Ascending aorta (tissue), 2 donors: ENCODE results near the gene XYLT1. TPM values are rescaled to one million over a fixed set of nuclear protein-coding genes. Genes with fewer than 3 reads are reported as not detected.

Source experiments
- DNase-seq, 2 donors: peaks; one replicate each; pipeline ENCODE4 v3.0.0-alpha.2; 2019; ENCODE audit warnings: low spot score in 2 of 2
- H3K27ac ChIP-seq, 2 donors: fragments of 200-600 bp; sonication (generic); one replicate each; pipeline ENCODE4 v1.5.1; 2016 to 2017; ENCODE audit warnings: mild to moderate bottlenecking in 1 of 2
- H3K27me3 ChIP-seq: fragments of 200-600 bp; sonication (generic); one replicate; pipeline ENCODE4 v1.5.1; 2017
- H3K36me3 ChIP-seq, 2 donors: fragments of 200-600 bp; sonication (generic); one replicate each; pipeline ENCODE4 v1.5.1; 2016
- H3K4me1 ChIP-seq, 2 donors: fragments of 200-600 bp; sonication (generic); one replicate each; pipeline ENCODE4 v1.5.1; 2016 to 2017; ENCODE audit warnings: mild to moderate bottlenecking in 1 of 2
- H3K4me3 ChIP-seq, 2 donors: fragments of 200-600 bp; sonication (generic); one replicate each; pipeline ENCODE4 v1.5.1; 2016 to 2017; ENCODE audit warnings: mild to moderate bottlenecking in 1 of 2
- H3K9me3 ChIP-seq, 2 donors: fragments of 200-600 bp; sonication (generic); one replicate each; pipeline ENCODE4 v1.5.1; 2016
- intact Hi-C: fragments of 100-400 bp; cut with DNase I; formaldehyde crosslinking; loops from one replicate; pipeline ENCODE4 v1.15.1; 2023
- total RNA-seq: library from RNA; depleted of rRNA; stranded (reverse); fragments of >200 nt; gene quantifications from one replicate; pipeline ENCODE4 v1.1.0, GENCODE V29; 2016
- TF ChIP-seq, protein P1 (sequence below), 3 experiments: fragments of 200-600 bp in 2 of 3; fragments of 450-650 bp in 1 of 3; sonication (generic) in 2 of 3; IDR thresholded peaks; one replicate each; pipeline ENCODE4 v1.5.1; 2016 to 2019; ENCODE audit warnings: antibody characterized with exemption in 3 of 3, mild to moderate bottlenecking in 1 of 3, moderate library complexity in 1 of 3

Gene XYLT1
- total RNA-seq, 1 donor from 2014 or later = 6.7 TPM

DNA sequence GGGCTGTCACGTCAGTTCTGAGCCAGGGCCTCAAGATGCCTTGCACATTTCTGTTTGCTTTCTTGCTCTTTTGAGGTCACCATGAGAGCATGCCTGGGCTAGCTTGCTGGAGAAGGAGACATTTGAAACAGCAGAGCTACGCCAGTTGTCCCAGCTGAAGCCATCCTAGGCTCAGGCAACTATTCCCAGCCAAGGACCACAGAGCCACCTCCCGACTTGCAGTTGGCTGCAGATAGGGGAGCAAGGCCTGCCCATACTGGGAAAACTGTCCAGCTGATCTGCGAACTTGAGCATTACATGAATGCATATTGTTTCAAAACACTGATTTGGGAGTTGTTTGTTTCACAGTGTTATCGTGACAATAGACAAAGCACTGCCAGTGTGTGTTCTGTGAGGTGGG lies 340.8 kb downstream of the XYLT1 start:
- TF ChIP-seq, protein P1, sequence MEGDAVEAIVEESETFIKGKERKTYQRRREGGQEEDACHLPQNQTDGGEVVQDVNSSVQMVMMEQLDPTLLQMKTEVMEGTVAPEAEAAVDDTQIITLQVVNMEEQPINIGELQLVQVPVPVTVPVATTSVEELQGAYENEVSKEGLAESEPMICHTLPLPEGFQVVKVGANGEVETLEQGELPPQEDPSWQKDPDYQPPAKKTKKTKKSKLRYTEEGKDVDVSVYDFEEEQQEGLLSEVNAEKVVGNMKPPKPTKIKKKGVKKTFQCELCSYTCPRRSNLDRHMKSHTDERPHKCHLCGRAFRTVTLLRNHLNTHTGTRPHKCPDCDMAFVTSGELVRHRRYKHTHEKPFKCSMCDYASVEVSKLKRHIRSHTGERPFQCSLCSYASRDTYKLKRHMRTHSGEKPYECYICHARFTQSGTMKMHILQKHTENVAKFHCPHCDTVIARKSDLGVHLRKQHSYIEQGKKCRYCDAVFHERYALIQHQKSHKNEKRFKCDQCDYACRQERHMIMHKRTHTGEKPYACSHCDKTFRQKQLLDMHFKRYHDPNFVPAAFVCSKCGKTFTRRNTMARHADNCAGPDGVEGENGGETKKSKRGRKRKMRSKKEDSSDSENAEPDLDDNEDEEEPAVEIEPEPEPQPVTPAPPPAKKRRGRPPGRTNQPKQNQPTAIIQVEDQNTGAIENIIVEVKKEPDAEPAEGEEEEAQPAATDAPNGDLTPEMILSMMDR (IDR thresholded peaks at IDR 0.05) = no peak
- Histone ChIP-seq H3K36me3 (peaks cover 5 to 51% of the 10 kb centered on the region in 2 donors), H3K27ac (no peak overlapping the region), H3K9me3 (no peaks in the 10 kb centered on the region), H3K4me3 (no peak overlapping the region), H3K4me1 (no peaks in the 10 kb centered on the region), H3K27me3 (no peaks in the 10 kb centered on the region)
- intact Hi-C loops = no loop called here
- DNase-seq = no peak

DNA sequence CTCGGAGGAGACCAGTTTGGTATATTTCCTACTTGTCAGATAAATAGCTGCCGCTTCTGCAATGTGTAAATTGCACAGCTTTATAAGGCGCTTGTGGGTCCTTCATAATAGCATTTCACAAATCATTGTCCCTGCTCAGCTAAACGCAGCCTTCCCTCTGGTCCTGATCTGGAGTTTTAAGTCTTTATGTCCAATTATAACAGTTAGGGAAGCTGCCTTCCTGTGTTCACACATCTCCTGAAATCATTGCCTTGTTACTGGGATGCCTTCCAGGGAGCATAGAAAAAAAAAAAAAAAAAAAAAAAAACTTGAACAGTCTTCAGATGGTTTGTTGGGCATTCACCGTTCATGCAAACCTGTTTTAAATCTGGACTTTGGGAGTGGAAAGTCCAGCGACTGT lies 342.0 kb downstream of the XYLT1 start:
- DNase-seq = no peak
- no peak overlapping the region for H3K27ac ChIP-seq
- intact Hi-C loops = no loop called here
- peaks cover 5 to 40% of the 10 kb centered on the region in 2 donors for H3K36me3 ChIP-seq
- no peaks in the 10 kb centered on the region for H3K4me1 ChIP-seq
- H3K4me3 ChIP-seq = no peak overlapping the region
- TF ChIP-seq, protein P1 (IDR thresholded peaks at IDR 0.05) = no peak
- no peaks in the 10 kb centered on the region for H3K9me3 ChIP-seq
- no peaks in the 10 kb centered on the region for H3K27me3 ChIP-seq

DNA sequence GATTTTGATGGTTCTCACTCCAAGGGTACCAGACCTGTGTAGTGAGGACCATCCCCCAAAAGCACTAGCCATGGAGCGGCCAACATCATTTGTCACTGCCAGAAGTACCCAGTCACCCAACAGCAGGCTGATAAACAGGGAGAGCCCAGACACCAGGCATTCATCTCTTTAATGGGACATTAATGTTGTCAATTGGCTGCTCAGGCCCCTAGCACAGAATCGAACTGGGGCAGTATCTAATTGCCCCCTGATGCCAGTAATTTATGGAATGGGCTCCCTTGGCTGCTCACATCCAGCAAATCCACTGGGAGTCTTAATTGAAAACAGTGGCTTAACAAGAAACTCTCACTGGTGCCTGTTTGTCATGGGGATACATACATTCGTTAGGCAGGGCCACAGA lies 344.6 kb downstream of the XYLT1 start:
- Histone ChIP-seq H3K27me3 (no peaks in the 10 kb centered on the region), H3K36me3 (peaks cover 5 to 29% of the 10 kb centered on the region in 2 donors), H3K9me3 (no peaks in the 10 kb centered on the region), H3K4me1 (no peaks in the 10 kb centered on the region), H3K4me3 (no peak overlapping the region), H3K27ac (no peak overlapping the region)
- TF ChIP-seq, protein P1 (IDR thresholded peaks at IDR 0.05) = no peak
- DNase-seq = no peak
- intact Hi-C loops = no loop called here

DNA sequence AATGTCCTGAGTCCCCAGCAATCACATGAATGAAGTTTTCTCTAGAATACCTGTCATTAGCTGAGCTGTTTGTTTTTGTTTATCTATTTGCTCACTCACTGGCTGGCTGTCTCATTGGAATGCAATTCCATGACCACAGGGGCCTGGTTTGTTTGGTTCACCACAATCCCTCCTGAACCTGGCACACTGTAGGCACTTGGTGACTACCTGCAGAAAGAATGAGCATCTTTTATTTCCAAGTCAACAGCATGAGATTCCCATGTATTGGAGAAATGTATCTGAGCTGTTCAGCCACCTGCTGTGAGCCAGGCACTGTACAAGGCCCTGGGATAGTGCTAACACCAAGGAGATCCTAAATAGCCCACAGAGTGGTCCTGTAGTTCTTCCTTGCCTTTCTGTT lies 345.1 kb downstream of the XYLT1 start:
- intact Hi-C loops = no loop called here
- TF ChIP-seq, protein P1 (IDR thresholded peaks at IDR 0.05) = no peak

DNA sequence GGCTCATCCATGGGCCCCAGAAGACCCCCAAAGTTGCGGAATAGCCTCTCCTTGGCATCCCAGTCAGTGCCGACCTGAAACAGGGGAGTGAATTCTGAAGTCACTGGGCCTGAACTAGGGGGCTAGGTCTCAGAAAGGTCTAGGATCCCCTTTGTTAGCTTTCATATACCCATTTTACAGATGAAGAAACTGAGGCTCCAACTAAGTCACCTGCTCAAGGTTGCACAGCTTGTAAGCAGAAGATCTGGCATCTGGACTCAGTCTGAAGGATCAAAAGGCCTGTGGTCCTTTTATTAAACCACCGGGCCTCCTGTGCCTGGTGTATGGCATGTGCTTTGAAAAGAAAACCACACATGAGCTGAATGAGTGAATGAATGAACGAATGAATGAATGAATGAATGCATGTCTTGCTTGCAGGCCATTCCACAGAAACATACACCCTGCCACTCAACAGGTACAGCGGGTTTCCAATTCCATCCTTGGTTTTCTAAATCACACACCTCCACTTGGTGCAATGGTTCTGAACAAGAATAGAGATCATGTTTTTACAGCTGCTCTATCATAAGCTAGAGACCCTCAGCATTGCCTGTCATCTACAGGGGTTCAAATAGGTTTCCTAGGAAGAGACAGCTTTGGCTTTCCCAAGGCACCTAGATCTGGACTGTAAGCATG lies 352.7 kb downstream of the XYLT1 start:
- intact Hi-C loops = no loop called here
- TF ChIP-seq, protein P1 (IDR thresholded peaks at IDR 0.05) = no peak
- Histone ChIP-seq H3K4me3 (no peak overlapping the region), H3K4me1 (no peaks in the 10 kb centered on the region), H3K36me3 (peaks cover 3 to 4% of the 10 kb centered on the region in 2 donors), H3K27me3 (no peaks in the 10 kb centered on the region), H3K9me3 (no peaks in the 10 kb centered on the region), H3K27ac (no peak overlapping the region)
- DNase-seq = peak in 1 of 2 donors; percentile 34

More for the DNA sequence above, 345.1 kb downstream of the XYLT1 start:
- no peak overlapping the region for H3K4me3 ChIP-seq
- no peaks in the 10 kb centered on the region for H3K27me3 ChIP-seq
- H3K36me3 ChIP-seq = peaks cover 5 to 29% of the 10 kb centered on the region in 2 donors
- DNase-seq = no peak
- no peaks in the 10 kb centered on the region for H3K4me1 ChIP-seq
- no peaks in the 10 kb centered on the region for H3K9me3 ChIP-seq
- no peak overlapping the region for H3K27ac ChIP-seq
